MV-4-11 (cell line): Measurements from ENCODE around the gene EXOC3L4.
"Not testable (repeated sequence)": the region's sequence is repeated elsewhere in the genome, so short reads cannot be mapped to it uniquely, and the experiment has no call there.

ENCODE experiments used
- DNase-seq: peaks from one replicate; lab custom pipeline; 2025; lab: John Stamatoyannopoulos, UW

The EXOC3L4 gene

GRCh38 chr14:103094406-103095209 is at the start of gene EXOC3L4:
Gene EXOC3L4 (plus strand): TSS chr14:103094725. CDS start chr14:103100220, 5,495 bp downstream.
- peak; percentile 19 for DNase-seq

- no peak for DNase-seq
These were observed 49.1 kb upstream of the EXOC3L4 start for GRCh38 chr14:103045371-103045869.

GRCh38 chr14:103047453-103047852 is 47.1 kb upstream of the EXOC3L4 start:
- not testable (repeated sequence) for DNase-seq

GRCh38 chr14:103050935-103051334 is 43.6 kb upstream of the EXOC3L4 start:
- DNase-seq, result no peak

GRCh38 chr14:103052407-103052806 is 42.1 kb upstream of the EXOC3L4 start:
- peak; percentile 89 for DNase-seq

- DNase-seq, result no peak
These were observed 38.8 kb upstream of the EXOC3L4 start for GRCh38 chr14:103055695-103056094.

- no peak for DNase-seq
These were observed 38.0 kb upstream of the EXOC3L4 start for GRCh38 chr14:103056322-103057027.

- no peak for DNase-seq
These were observed 37.5 kb upstream of the EXOC3L4 start for GRCh38 chr14:103057028-103057371.

- peak; percentile 51 for DNase-seq
These were observed 37.0 kb upstream of the EXOC3L4 start, which contains the start of gene CDC42BPB for GRCh38 chr14:103057372-103058163. Gene CDC42BPB (minus strand): TSS chr14:103057549. CDS start chr14:103057173, 376 bp downstream.

GRCh38 chr14:103058164-103059055 is 36.1 kb upstream of the EXOC3L4 start:
- DNase-seq, result no peak

- no peak for DNase-seq
These were observed 35.0 kb upstream of the EXOC3L4 start for GRCh38 chr14:103059556-103059955.

- no peak for DNase-seq
These were observed 33.0 kb upstream of the EXOC3L4 start for GRCh38 chr14:103061482-103061976.

- DNase-seq, result no peak
These were observed 30.1 kb upstream of the EXOC3L4 start for GRCh38 chr14:103064436-103064835.

GRCh38 chr14:103064978-103065377 is 29.5 kb upstream of the EXOC3L4 start:
- DNase-seq, result no peak

- no peak for DNase-seq
These were observed 28.7 kb upstream of the EXOC3L4 start for GRCh38 chr14:103065861-103066260.

- no peak for DNase-seq
These were observed 28.1 kb upstream of the EXOC3L4 start for GRCh38 chr14:103066399-103066798.

- peak; percentile 27 for DNase-seq
These were observed 27.1 kb upstream of the EXOC3L4 start for GRCh38 chr14:103067231-103067954.

- DNase-seq, result no peak
These were observed 26.0 kb upstream of the EXOC3L4 start for GRCh38 chr14:103068351-103069073.

- DNase-seq, result no peak
These were observed 24.2 kb upstream of the EXOC3L4 start for GRCh38 chr14:103070263-103070885.
